Stomach (tissue), 9 donors: ENCODE data around the gene SLC25A26. TPM values are rescaled to one million over a fixed set of nuclear protein-coding genes. Genes with fewer than 3 reads are reported as not detected.
A peak's percentile ranks its signal among the peaks of the same experiment; 100 is the strongest.

Experiments used
- DNase-seq, 2 donors: peaks; one replicate each; pipeline versions ENCODE4 v3.0.0 to v3.0.0-alpha.2; 2013 to 2019
- H3K27ac ChIP-seq, 5 donors: fragments of 200-600 bp in 4 of 5; sonication (generic) in 4 of 5; one replicate each; pipeline ENCODE4 v1.5.1; 2013 to 2019; ENCODE audit warnings: mild to moderate bottlenecking in 1 of 5, moderate library complexity in 1 of 5
- H3K27me3 ChIP-seq, 3 donors: fragments of 200-600 bp; sonication (generic); one replicate each; pipeline ENCODE4 v1.5.1; 2017 to 2019; ENCODE audit warnings: mixed run types in 1 of 3
- H3K36me3 ChIP-seq, 4 donors: fragments of 200-600 bp; sonication (generic); 1 replicate in 3 of 4; 2 replicates in 1 of 4; pipeline ENCODE4 v1.5.1; 2016 to 2019
- H3K4me1 ChIP-seq, 4 donors: fragments of 200-600 bp; sonication (generic); one replicate each; pipeline ENCODE4 v1.5.1; 2016 to 2019
- H3K4me3 ChIP-seq, 4 donors: fragments of 200-600 bp; sonication (generic) in 3 of 4; one replicate each; pipeline ENCODE4 v1.5.1; 2016 to 2019; ENCODE audit warnings: mild to moderate bottlenecking in 1 of 4
- H3K9me3 ChIP-seq, 4 donors: fragments of 200-600 bp; sonication (generic); one replicate each; pipeline ENCODE4 v1.5.1; 2016 to 2019
- CTCF ChIP-seq, 7 experiments: fragments of 450-650 bp in 4 of 7; fragments of 200-600 bp in 3 of 7; sonication (generic) in 3 of 7; IDR thresholded peaks; one replicate each; pipeline ENCODE4 v1.5.1; 2016 to 2019; ENCODE audit warnings: antibody characterized with exemption in 7 of 7, control low read depth in 2 of 7, mild to moderate bottlenecking in 1 of 7
- EP300 ChIP-seq: sonication (generic); formaldehyde crosslinking; IDR thresholded peaks from one replicate; pipeline ENCODE4 v1.6.1; 2017; ENCODE audit warnings: antibody characterized with exemption
- POLR2A ChIP-seq, 4 donors: fragments of 450-650 bp; IDR thresholded peaks; one replicate each; pipeline ENCODE4 v1.6.1; 2016; ENCODE audit warnings: antibody characterized with exemption in 4 of 4, control low read depth in 2 of 4, mild to moderate bottlenecking in 1 of 4, moderate library complexity in 1 of 4
- POLR2AphosphoS5 ChIP-seq, 3 donors: sonication (generic); formaldehyde crosslinking; IDR thresholded peaks; one replicate each; pipeline ENCODE4 v1.6.1; 2016; ENCODE audit warnings: antibody characterized with exemption in 3 of 3
- WGBS, 5 donors: extraction: QIAGEN DNeasy Blood & Tissue Kit in 3 of 5; methylation state at CpG; one replicate each; pipeline versions ENCODE4 v1.1.5 to v1.1.7; 2013 to 2018; 5-methylcytosine and 5-hydroxymethylcytosine counted together
- intact Hi-C: fragments of 100-400 bp; cut with DNase I; formaldehyde crosslinking; loops from one replicate; pipeline ENCODE4 v1.15.1; 2023; ENCODE audit warnings: low total_unique reads
- polyA plus RNA-seq, 3 donors: library from polyadenylated mRNA; stranded (reverse); fragments of 200-250 nt; gene quantifications; one replicate each; pipeline ENCODE4 v1.2.3, GENCODE V29; 2013
- total RNA-seq, 5 donors: library from RNA; depleted of rRNA; stranded (reverse); fragments of >200 nt; gene quantifications; one replicate each; pipeline versions ENCODE4 v1.1.0 to v1.2.3, GENCODE V29; 2014 to 2016
- donor health status: healthy with polysubstance abuse.
- donor health status: Bipolar disorder and iron deficiency.
- donor health status: healthy.

Gene SLC25A26
- total and polyA plus RNA-seq, 8 donors: 1.2 to 26.6 (median 14.1) TPM

GRCh38 chr3:66401157-66401550, 180.4 kb downstream of the SLC25A26 start:
- intact Hi-C loops: loop anchor here (10.0 kb wide), 1 partner anchor 104 kb away; the partner anchor contains the start of gene LRIG1
- Histone ChIP-seq H3K36me3 (peaks cover 53 to 97% (median 88%) of the 10 kb centered on the region in 4 donors), H3K4me3 (no peak overlapping the region), H3K27me3 (no peaks in the 10 kb centered on the region), H3K4me1 (peaks cover 26 to 80% (median 61%) of the 10 kb centered on the region in 4 donors), H3K9me3 (no peaks in the 10 kb centered on the region), H3K27ac (peak overlapping the region in 3 of 5 donors; percentile 26 to 83 (median 82))
- TF ChIP-seq EP300: no peak
- TF ChIP-seq CTCF (IDR thresholded peaks at IDR 0.05): no peak
- WGBS, 5 donors: 72 to 81% (median 77%) methylated on average over 9 to 10 of the region's 10 CpGs
- DNase-seq: no peak

- intact Hi-C loops: loop anchor here (10.0 kb wide), 1 partner anchor 103 kb away; the partner anchor contains the start of gene LRIG1
Measured at GRCh38 chr3:66401675-66402491, 181.1 kb downstream of the SLC25A26 start.

GRCh38 chr3:66402596-66403290, 181.9 kb downstream of the SLC25A26 start:
- WGBS, 5 donors: 69 to 84% (median 75%) methylated on average over 13 of the region's 13 CpGs
- DNase-seq: no peak
- peaks cover 40 to 88% (median 72%) of the 10 kb centered on the region in 4 donors for H3K4me1 ChIP-seq
- H3K27me3 ChIP-seq: no peaks in the 10 kb centered on the region
- no peaks in the 10 kb centered on the region for H3K9me3 ChIP-seq
- peak overlapping the region in 4 of 5 donors; percentile 8 to 83 (median 68) for H3K27ac ChIP-seq
- intact Hi-C loops: loop anchor here (10.0 kb wide), 1 partner anchor 102 kb away; the partner anchor contains the start of gene LRIG1
- H3K4me3 ChIP-seq: no peak overlapping the region
- peaks cover 49 to 97% (median 86%) of the 10 kb centered on the region in 4 donors for H3K36me3 ChIP-seq
- TF ChIP-seq CTCF (IDR thresholded peaks at IDR 0.05) (no peak), EP300 (no peak), POLR2AphosphoS5 (IDR thresholded peaks at IDR 0.05) (no peak), POLR2A (IDR thresholded peaks at IDR 0.05) (no peak)

More at GRCh38 chr3:66401675-66402491, 181.1 kb downstream of the SLC25A26 start:
- Histone ChIP-seq H3K4me1 (peaks cover 33 to 83% (median 65%) of the 10 kb centered on the region in 4 donors), H3K9me3 (no peaks in the 10 kb centered on the region), H3K27me3 (no peaks in the 10 kb centered on the region), H3K36me3 (peaks cover 53 to 97% (median 88%) of the 10 kb centered on the region in 4 donors), H3K4me3 (no peak overlapping the region), H3K27ac (peak overlapping the region in 3 of 5 donors; percentile 26 to 83 (median 82))
- no peak for DNase-seq
- no peak for TF ChIP-seq EP300
- no peak for TF ChIP-seq POLR2AphosphoS5 (IDR thresholded peaks at IDR 0.05)
- no peak for TF ChIP-seq CTCF (IDR thresholded peaks at IDR 0.05)
- TF ChIP-seq POLR2A (IDR thresholded peaks at IDR 0.05): no peak
- WGBS, 5 donors: 80 to 88% (median 84%) methylated on average over 14 to 20 of the region's 20 CpGs

- Histone ChIP-seq H3K27me3 (no peaks in the 10 kb centered on the region), H3K9me3 (no peaks in the 10 kb centered on the region), H3K4me3 (no peak overlapping the region), H3K36me3 (peaks cover 42 to 97% (median 86%) of the 10 kb centered on the region in 4 donors), H3K27ac (peak overlapping the region in 3 of 5 donors; percentile 55 to 83 (median 82)), H3K4me1 (peaks cover 47 to 92% (median 75%) of the 10 kb centered on the region in 4 donors)
- TF ChIP-seq CTCF (IDR thresholded peaks at IDR 0.05): no peak
- TF ChIP-seq EP300: no peak
- TF ChIP-seq POLR2A (IDR thresholded peaks at IDR 0.05): no peak
- no peak for TF ChIP-seq POLR2AphosphoS5 (IDR thresholded peaks at IDR 0.05)
- DNase-seq: no peak
- intact Hi-C loops: loop anchor here (10.0 kb wide), 1 partner anchor 101 kb away; the partner anchor contains the start of gene LRIG1
- WGBS, 5 donors: 65 to 75% (median 67%) methylated on average over 10 to 13 of the region's 13 CpGs
Measured at GRCh38 chr3:66403323-66403990, 182.7 kb downstream of the SLC25A26 start.
